Measurements from ENCODE around the gene OCSTAMP. TPM values are rescaled to one million over a fixed set of nuclear protein-coding genes. Genes with fewer than 3 reads are reported as not detected.
A peak's percentile ranks its signal among the peaks of the same experiment; 100 is the strongest.

Gene OCSTAMP
- total and polyA plus RNA-seq, 5 experiments from 2014 or later: not detected

GRCh38 chr20:46569961-46570360 is 19.5 kb upstream of the OCSTAMP start:
- Mint-ChIP-seq H3K27ac (no peak overlapping the region), H3K27me3 (peaks cover 9 to 24% (median 15%) of the 10 kb centered on the region in 5 donors), H3K36me3 (no peaks in the 10 kb centered on the region), H3K4me1 (no peaks in the 10 kb centered on the region), H3K4me3 (no peak overlapping the region), H3K9me3 (no peaks in the 10 kb centered on the region)
- ATAC-seq (no peak), DNase-seq (no peak)
- POLR2A ChIA-PET: no interaction called here

GRCh38 chr20:46568570-46569129 is 18.2 kb upstream of the OCSTAMP start:
- POLR2A ChIA-PET: no interaction called here
- no peak for ATAC-seq
- Mint-ChIP-seq H3K27me3 (peaks cover 9 to 23% (median 13%) of the 10 kb centered on the region in 5 donors), H3K4me3 (no peak overlapping the region), H3K4me1 (no peaks in the 10 kb centered on the region), H3K27ac (no peak overlapping the region), H3K36me3 (no peaks in the 10 kb centered on the region), H3K9me3 (no peaks in the 10 kb centered on the region)
- DNase-seq: no peak

- ATAC-seq: no peak
- POLR2A ChIA-PET: no interaction called here
These were observed 15.7 kb upstream of the OCSTAMP start for GRCh38 chr20:46566125-46566524.

GRCh38 chr20:46564241-46564957 is 13.9 kb upstream of the OCSTAMP start:
- Mint-ChIP-seq H3K4me1 (no peaks in the 10 kb centered on the region), H3K9me3 (no peaks in the 10 kb centered on the region), H3K27me3 (peaks cover 7 to 23% (median 10%) of the 10 kb centered on the region in 5 donors), H3K36me3 (no peaks in the 10 kb centered on the region), H3K27ac (no peak overlapping the region), H3K4me3 (no peak overlapping the region)
- ATAC-seq (no peak), DNase-seq (no peak)
- POLR2A ChIA-PET: no interaction called here

More at GRCh38 chr20:46566125-46566524, 15.7 kb upstream of the OCSTAMP start:
- Mint-ChIP-seq H3K36me3 (no peaks in the 10 kb centered on the region), H3K4me1 (no peaks in the 10 kb centered on the region), H3K4me3 (no peak overlapping the region), H3K9me3 (no peaks in the 10 kb centered on the region), H3K27me3 (peaks cover 7 to 23% (median 10%) of the 10 kb centered on the region in 5 donors), H3K27ac (no peak overlapping the region)
- no peak for DNase-seq

GRCh38 chr20:46563860-46564221 is 13.4 kb upstream of the OCSTAMP start:
- DNase-seq (no peak), ATAC-seq (no peak)
- H3K9me3 Mint-ChIP-seq: no peaks in the 10 kb centered on the region
- no peak overlapping the region for H3K4me3 Mint-ChIP-seq
- POLR2A ChIA-PET: no interaction called here
- no peaks in the 10 kb centered on the region for H3K36me3 Mint-ChIP-seq
- H3K27ac Mint-ChIP-seq: no peak overlapping the region
- no peaks in the 10 kb centered on the region for H3K4me1 Mint-ChIP-seq
- H3K27me3 Mint-ChIP-seq: peaks cover 7 to 23% (median 10%) of the 10 kb centered on the region in 5 donors

- H3K27me3 Mint-ChIP-seq: peaks cover 7 to 19% (median 10%) of the 10 kb centered on the region in 5 donors
- ATAC-seq: no peak
- no peaks in the 10 kb centered on the region for H3K4me1 Mint-ChIP-seq
- POLR2A ChIA-PET: no interaction called here
- no peak overlapping the region for H3K27ac Mint-ChIP-seq
- no peaks in the 10 kb centered on the region for H3K9me3 Mint-ChIP-seq
- H3K36me3 Mint-ChIP-seq: no peaks in the 10 kb centered on the region
- DNase-seq: no peak
- H3K4me3 Mint-ChIP-seq: no peak overlapping the region
These were observed 12.9 kb upstream of the OCSTAMP start for GRCh38 chr20:46563170-46563859.

- Mint-ChIP-seq H3K4me3 (no peak overlapping the region), H3K4me1 (no peaks in the 10 kb centered on the region), H3K27ac (no peak overlapping the region), H3K36me3 (no peaks in the 10 kb centered on the region), H3K9me3 (no peaks in the 10 kb centered on the region), H3K27me3 (peaks cover 5 to 16% (median 7%) of the 10 kb centered on the region in 5 donors)
- peak; percentile 52 to 70 for ATAC-seq
- peak; percentile 13 to 70 (median 33) for DNase-seq
- POLR2A ChIA-PET: no interaction called here
These were observed 12.1 kb upstream of the OCSTAMP start for GRCh38 chr20:46562373-46563169.

GRCh38 chr20:46562009-46562372 is 11.5 kb upstream of the OCSTAMP start:
- POLR2A ChIA-PET: no interaction called here
- no peaks in the 10 kb centered on the region for H3K4me1 Mint-ChIP-seq
- H3K4me3 Mint-ChIP-seq: no peak overlapping the region
- DNase-seq (no peak), ATAC-seq (no peak)
- H3K27ac Mint-ChIP-seq: no peak overlapping the region
- peaks cover 0 to 13% (median 6%) of the 10 kb centered on the region in 5 donors for H3K27me3 Mint-ChIP-seq
- no peaks in the 10 kb centered on the region for H3K36me3 Mint-ChIP-seq
- H3K9me3 Mint-ChIP-seq: no peaks in the 10 kb centered on the region

GRCh38 chr20:46559685-46560440 is 9.4 kb upstream of the OCSTAMP start:
- no peaks in the 10 kb centered on the region for H3K36me3 Mint-ChIP-seq
- POLR2A ChIA-PET: no interaction called here
- no peak overlapping the region for H3K4me3 Mint-ChIP-seq
- ATAC-seq: no peak
- peaks cover 0 to 5% (median 0%) of the 10 kb centered on the region in 5 donors for H3K27me3 Mint-ChIP-seq
- peaks cover 0 to 1% (median 0%) of the 10 kb centered on the region in 4 donors for H3K4me1 Mint-ChIP-seq
- H3K27ac Mint-ChIP-seq: no peak overlapping the region
- no peaks in the 10 kb centered on the region for H3K9me3 Mint-ChIP-seq
- DNase-seq: no peak

GRCh38 chr20:46559001-46559400 is 8.5 kb upstream of the OCSTAMP start:
- no peaks in the 10 kb centered on the region for H3K36me3 Mint-ChIP-seq
- H3K9me3 Mint-ChIP-seq: no peaks in the 10 kb centered on the region
- no peak for ATAC-seq
- H3K27me3 Mint-ChIP-seq: peaks cover 0 to 5% (median 0%) of the 10 kb centered on the region in 5 donors
- no peak for DNase-seq
- POLR2A ChIA-PET: no interaction called here
- peaks cover 0 to 1% (median 0%) of the 10 kb centered on the region in 4 donors for H3K4me1 Mint-ChIP-seq
- H3K4me3 Mint-ChIP-seq: no peak overlapping the region
- H3K27ac Mint-ChIP-seq: no peak overlapping the region

GRCh38 chr20:46558511-46558959 is 8.1 kb upstream of the OCSTAMP start:
- no peak overlapping the region for H3K27ac Mint-ChIP-seq
- H3K4me1 Mint-ChIP-seq: peaks cover 0 to 1% (median 0%) of the 10 kb centered on the region in 4 donors
- H3K4me3 Mint-ChIP-seq: no peak overlapping the region
- peaks cover 0 to 5% (median 0%) of the 10 kb centered on the region in 5 donors for H3K27me3 Mint-ChIP-seq
- POLR2A ChIA-PET: no interaction called here
- ATAC-seq (no peak), DNase-seq (no peak)
- H3K36me3 Mint-ChIP-seq: no peaks in the 10 kb centered on the region
- no peaks in the 10 kb centered on the region for H3K9me3 Mint-ChIP-seq

- DNase-seq (no peak), ATAC-seq (no peak)
- Mint-ChIP-seq H3K9me3 (no peaks in the 10 kb centered on the region), H3K4me3 (no peak overlapping the region), H3K27me3 (peaks cover 0 to 5% (median 0%) of the 10 kb centered on the region in 5 donors), H3K27ac (no peak overlapping the region), H3K4me1 (peaks cover 9 to 11% (median 11%) of the 10 kb centered on the region in 4 donors), H3K36me3 (no peaks in the 10 kb centered on the region)
- POLR2A ChIA-PET: no interaction called here
These were observed 6.9 kb upstream of the OCSTAMP start for GRCh38 chr20:46557231-46557956.
